GM21737 (cell line): ENCODE measurements around the gene PLA2G4F.

ENCODE experiments used
- ATAC-seq: cut with Tn5 transposase; IDR thresholded peaks from one replicate; pipeline ENCODE4 v1.9.1; 2021; ENCODE audit warnings: mild to moderate bottlenecking, moderate library complexity; ENCODE audit not compliant: unreplicated experiment

PLA2G4F gene, protein sequence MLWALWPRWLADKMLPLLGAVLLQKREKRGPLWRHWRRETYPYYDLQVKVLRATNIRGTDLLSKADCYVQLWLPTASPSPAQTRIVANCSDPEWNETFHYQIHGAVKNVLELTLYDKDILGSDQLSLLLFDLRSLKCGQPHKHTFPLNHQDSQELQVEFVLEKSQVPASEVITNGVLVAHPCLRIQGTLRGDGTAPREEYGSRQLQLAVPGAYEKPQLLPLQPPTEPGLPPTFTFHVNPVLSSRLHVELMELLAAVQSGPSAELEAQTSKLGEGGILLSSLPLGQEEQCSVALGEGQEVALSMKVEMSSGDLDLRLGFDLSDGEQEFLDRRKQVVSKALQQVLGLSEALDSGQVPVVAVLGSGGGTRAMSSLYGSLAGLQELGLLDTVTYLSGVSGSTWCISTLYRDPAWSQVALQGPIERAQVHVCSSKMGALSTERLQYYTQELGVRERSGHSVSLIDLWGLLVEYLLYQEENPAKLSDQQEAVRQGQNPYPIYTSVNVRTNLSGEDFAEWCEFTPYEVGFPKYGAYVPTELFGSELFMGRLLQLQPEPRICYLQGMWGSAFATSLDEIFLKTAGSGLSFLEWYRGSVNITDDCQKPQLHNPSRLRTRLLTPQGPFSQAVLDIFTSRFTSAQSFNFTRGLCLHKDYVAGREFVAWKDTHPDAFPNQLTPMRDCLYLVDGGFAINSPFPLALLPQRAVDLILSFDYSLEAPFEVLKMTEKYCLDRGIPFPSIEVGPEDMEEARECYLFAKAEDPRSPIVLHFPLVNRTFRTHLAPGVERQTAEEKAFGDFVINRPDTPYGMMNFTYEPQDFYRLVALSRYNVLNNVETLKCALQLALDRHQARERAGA

DNA sequence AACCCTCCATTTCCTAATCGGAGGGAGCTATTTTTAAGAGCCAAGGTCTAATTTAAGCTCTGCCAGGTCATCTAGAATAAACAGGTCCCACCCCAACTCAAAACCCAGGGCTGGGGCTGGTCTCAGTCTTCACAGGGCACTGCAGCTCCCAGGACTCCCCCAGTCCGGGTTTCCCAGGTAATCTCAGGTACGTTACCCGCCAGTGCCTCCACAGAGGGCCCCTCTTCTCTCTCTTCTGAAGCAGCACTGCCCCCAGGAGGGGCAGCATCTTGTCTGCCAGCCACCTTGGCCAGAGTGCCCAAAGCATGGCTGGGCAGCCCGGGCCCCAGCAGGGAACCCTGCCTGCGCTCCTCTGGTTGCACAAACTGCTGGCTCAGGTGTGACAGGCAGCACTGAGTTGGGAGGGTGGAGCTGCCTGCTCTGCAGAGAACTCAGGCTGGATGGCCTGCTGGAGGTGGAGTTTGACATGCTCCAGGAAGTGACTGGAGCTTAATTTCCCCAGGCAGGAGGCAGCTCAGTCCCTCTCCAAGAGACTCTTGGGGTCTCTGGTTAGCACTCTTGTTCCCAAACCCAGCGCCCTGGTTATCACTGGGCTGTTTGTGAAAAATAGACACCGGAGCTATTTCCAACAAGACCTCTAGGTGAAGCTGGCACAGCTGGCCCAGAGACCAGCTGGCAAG, at the start of gene PLA2G4F:
TSS of gene PLA2G4F (minus strand) at position 394 of the 680 bp plus-strand sequence. CDS start at position 307, 87 bp downstream.
- ATAC-seq: no peak

DNA sequence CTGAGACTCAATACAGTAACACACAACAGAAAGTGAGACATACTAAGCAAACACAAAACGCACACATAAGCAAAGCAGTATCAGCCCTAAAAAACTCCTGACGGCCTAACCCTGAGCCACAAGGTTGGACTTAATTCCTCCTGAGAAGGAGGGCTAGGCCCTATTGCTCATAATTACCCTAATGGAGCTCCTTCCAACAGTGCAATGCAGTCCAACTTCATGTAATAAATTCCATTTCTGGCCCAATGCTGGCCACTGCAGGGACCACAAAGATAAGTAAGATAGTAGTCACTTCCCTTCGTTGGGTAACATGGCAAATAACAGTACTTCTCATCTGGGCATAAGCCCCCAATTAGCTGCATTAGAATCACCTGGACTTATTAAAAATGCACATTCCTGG, 47.5 kb upstream of the PLA2G4F start:
- no peak for ATAC-seq

DNA sequence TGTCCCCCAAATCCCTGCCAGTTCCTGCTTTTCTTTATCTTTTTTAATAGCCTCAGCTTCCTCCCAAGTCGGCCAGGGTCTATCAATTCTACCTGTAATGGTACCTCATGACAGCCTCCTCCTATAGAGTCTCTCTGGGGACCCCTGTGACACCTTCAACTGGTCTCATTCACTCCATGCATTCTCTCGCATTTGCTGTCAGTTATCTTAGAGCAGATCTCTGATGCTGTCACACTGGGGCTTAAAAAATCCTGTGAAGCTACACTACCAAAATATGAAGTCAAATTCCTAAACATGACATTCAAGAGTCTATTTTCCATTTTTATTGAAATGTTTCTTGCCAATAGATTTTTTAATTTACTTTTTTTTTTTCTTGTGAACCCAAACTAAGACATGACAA, 46.2 kb upstream of the PLA2G4F start:
- ATAC-seq: no peak

DNA sequence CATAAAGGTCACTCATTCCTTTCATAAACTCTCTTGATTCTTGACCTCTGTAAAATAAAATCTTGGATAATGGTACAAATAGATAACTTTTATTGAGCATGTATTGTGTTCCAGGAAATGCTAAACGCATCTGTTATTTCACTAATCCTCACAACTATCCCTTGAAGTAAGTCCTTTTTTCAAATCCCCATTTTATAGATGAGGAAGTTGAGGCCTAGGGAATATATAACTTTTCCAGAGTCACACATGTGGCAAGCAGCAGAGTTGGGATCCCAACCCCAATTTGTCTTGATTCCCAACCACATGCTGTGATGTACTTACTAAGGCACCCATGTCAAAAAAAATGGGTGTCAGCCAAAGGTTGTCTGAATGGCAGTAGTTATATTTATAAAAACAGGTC, 45.4 kb upstream of the PLA2G4F start:
- no peak for ATAC-seq

DNA sequence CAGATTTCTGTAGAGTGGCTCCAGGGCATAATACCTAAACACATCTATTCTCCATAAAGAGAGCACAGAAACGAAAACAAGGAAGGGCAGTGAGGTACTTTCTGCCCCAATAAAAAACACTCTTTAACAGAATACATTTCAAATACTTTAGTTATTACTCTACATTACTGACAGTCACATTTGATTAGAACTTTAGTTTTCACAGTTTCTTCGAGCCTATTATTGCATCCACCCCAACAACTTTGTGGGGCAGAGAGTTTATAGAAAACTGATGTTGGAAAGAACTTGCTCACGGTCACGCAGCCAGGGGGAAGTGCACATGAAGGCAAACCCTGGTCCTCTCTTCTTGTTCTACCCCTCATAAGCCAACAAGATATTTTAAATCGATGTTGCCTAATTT, 42.7 kb upstream of the PLA2G4F start:
- no peak for ATAC-seq

DNA sequence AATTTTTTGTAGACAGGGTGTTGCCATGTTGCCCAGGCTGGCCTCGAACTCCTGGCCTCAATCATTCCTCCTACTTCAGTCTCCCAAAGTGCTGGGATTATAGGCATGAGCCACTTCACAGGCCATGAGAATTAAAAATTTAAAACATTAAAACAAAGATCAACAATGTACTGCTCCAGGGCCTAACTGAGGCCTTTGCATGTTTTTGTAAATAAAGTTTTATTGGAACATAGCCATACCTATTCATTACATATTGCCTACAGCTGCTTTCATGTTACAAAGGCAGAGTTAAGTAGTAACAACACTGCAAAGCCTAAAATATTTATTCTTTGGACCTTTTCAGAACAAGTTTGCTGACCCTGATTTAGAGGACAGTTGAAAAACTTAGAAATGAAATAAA, 42.1 kb upstream of the PLA2G4F start:
- no peak for ATAC-seq

DNA sequence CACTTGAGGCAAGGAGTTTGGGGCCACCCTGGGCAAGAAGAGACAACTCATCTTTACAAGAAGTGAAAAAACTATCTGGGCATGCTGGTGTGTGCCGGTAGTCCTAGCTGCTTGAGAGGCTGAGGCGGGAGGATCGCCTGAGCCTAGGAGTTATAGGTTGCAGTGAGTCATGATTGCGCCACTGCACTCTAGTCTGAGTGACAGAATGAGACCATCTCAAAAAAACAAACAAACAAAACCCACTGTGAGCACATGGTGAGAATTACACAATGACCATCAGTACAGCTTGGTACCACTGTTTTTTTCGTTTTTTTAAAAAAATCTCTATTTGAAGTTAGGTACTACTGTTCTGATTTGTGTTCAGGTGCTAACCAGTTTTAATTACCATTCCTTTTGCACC, 38.1 kb upstream of the PLA2G4F start:
- no peak for ATAC-seq

DNA sequence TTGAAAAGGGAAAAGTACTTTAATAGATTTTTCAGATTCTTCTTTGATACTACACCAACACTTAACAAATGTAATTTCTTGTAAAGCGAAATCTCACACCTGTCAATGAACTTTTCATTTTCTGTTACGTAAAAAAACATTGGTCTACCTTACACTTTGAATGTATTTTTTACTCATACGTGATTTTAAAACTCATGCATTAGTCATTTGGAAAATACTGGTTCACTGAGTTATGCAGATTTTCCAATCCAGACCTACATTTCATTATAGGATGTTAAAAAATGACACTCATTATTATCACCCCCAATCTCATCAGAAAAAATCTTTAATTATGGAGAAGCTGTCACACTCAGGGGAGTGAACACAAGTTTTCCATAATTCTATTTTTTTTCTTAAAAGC, 36.9 kb upstream of the PLA2G4F start:
- ATAC-seq: no peak

DNA sequence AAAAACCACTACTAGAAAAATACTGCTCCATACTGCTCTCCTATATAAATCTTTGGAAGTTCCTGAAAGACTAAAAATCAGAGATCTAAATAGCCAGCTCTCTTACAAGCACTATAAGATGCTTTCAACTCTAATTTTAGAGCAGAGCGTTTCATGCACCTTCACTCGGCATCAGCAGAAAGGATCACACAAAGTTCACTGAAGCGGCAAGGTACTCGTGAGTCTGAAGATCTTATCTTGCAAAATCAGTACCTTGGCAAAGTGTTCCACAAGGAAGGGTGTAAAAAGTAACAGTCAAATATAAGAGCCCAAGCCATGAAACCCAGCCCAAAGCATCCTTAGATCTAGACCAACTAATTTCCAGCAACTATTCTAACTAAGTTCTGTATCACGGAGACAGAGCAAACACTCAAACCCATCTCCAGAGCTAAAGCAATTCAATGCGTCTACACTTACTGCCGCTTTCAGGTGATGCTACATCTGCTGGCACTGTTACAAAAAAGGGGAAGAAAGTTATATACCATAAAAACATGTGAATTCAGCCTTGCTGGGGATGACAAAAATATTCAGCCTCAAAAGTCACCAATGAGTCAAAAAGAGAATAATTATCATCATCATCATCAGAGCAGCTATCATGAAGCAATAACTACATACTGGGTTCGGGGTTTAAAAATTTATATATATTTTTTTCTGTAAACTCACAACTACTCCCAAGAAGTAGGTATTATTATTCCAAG, 35.3 kb upstream of the PLA2G4F start:
- no peak for ATAC-seq

DNA sequence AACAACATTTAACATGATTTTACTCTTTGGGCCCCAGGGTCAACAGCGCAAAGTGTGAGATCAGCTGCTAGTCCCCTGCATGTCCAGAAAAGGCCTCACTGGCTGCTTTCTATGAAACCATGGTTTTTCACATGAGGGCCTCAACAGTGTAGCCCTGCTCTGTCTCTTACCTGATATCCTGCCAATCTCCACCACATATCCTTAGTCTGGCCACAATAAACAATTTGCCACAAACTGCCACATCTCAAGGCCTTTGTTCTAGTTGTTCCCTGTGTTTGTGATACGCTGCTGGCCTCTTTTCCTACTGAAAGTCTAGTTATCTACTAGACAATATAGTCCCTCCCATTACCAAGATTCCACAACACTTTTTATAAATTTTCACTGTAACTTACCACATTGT, 33.9 kb upstream of the PLA2G4F start:
- ATAC-seq: no peak

DNA sequence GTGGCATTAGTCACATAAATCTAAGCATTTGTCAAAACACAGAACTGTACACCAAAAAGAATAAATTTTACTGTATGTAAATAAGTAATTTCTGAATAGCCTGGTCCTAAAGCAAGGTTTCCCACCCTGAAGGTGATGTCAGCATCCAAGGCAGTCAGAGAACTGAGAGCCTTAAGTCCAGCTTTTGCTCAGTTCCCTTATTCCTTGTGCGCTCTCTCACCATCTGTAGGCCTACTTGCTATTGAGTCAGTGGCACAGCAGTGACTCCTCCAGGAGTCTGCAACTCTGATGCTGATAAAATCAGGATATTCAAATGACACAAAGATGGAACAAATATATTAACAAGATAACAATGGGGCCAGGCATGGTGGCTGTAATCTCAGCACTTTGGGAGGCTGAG, 29.4 kb upstream of the PLA2G4F start:
- ATAC-seq: no peak

DNA sequence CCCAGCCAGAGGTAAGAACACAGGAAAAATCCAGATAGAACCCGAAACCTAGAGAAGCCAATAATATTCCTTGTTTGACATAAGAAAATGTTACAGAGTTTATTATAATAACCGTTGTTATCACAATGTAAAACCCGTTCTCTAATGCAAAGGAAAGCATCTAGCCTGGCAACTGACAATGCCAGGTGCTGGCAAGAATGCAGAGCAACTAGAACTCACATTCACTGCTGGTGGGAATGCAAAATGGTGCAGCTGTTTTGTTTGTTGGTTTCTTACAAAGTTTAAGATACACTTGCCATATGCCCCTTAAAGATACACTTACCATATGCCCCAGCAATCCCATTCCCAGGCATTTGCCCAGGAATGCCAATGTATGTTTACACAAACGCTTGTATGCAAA, 28.3 kb upstream of the PLA2G4F start:
- ATAC-seq: no peak

DNA sequence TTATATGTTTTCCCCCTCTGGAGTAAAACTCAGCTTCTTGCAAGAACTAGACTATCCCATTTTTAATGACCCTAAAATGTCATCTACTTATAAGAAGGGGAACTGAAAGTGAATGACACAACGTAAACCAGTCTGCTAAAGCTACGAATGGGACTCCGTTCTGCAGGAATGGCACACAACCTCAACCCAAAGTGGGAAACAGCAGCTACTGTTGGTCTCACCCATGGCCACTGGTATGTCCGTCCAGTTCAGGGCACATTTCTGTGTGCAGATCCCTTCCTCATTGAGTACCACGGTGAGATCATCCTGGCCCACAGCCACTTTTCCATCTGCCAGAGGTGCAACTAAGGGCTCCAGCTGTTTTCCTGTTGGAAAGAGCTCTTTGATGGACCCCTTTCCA, 27.9 kb upstream of the PLA2G4F start:
- no peak for ATAC-seq

DNA sequence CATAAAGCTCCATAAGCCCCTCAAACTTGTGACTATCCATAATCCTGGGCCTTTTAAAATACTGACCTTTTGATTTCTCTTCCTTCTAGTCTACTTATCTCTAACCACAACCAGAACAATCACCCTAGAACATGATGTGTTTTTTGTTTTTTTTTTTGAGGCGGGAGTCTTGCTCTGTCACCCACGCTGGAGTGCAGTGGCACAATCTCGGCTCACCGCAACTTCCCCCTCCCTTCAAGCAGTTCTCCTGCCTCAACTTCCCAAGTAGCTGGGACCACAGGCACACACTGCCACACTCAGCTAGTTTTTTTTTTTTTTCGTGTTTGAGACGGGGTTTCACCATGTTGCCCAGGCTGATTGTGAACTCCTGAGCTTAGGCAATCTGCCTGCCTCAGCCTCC, 26.5 kb upstream of the PLA2G4F start:
- no peak for ATAC-seq

DNA sequence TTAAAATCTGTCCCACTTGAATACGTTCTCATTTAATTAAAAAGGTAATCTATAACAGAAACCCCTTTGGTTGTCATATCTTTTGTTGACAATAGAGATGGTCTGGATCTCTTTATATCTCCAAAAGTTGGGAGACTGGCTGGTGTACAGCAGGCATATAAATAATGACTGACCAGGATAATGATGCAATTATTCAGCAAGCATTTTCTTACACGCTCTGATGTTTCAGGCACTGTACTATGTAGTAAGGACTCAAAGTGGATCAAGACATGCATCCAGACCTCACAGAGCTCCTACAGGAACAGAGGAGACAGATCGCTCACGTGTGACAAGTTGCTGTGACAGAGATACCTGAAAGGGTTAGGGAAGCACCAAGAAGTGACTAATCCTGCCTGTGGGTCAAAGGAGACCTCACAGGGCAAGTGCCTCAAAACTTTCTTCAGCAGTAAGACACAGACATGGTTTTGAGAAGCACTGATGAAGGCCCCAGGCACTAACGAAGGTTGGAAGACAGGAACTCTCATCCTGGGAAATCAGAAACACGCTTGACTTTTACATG, 26.0 kb upstream of the PLA2G4F start:
- no peak for ATAC-seq

DNA sequence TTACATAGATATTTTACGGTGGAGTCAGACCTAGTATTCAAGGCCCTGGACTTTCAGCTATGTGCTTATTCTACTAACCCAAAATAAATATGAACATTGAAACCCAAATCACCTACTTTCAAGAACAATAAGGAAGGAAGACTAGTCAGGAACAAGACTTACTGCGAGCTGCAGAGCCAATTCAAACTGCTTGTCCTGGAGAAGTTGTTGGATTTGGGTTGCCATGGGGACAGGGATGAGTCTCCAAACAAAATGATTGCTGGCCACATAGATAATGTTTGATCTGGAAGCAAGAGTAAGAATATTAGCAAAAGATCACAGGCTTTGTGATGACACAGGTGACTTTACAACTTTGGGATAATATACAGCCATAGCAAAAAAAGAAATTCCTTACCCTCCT, 21.6 kb upstream of the PLA2G4F start:
- no peak for ATAC-seq

DNA sequence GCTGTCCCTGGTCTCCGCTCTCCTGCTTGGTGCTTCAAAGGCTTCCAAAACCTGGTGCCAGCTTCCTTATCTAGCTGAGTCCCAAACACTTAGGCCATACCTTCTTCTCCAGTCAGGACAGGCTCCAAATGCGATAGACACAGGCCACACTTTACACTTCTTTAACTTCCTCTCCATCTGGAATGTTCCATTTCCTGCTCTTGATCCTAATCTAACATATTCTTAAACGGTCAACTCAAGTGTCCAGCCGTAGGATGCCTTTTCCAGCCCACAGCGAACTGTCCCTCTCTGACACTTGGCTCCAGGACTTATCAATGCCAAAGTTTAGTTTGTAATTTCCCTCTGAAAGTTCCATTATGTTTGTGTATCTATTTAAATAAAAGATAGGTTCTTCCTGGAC, 19.2 kb upstream of the PLA2G4F start:
- ATAC-seq: no peak

DNA sequence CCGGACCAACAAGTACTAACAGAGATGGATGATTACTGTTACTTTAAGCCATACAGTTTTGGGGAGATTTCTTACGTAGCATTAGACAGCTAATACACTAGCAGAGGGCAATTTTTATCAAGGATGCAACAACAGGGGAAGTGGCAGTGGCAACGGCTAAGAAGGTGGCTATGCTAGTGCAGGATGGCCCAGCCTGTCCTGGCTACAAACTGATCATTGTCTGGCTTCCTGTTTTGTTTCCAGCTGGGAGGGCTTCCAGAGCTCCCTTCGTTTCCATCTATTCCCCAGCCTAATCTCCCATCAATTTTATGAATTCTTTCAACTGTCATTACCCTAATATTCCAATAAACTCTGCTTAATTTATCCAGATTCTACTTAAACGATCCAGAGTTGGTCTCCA, 16.0 kb upstream of the PLA2G4F start:
- no peak for ATAC-seq

DNA sequence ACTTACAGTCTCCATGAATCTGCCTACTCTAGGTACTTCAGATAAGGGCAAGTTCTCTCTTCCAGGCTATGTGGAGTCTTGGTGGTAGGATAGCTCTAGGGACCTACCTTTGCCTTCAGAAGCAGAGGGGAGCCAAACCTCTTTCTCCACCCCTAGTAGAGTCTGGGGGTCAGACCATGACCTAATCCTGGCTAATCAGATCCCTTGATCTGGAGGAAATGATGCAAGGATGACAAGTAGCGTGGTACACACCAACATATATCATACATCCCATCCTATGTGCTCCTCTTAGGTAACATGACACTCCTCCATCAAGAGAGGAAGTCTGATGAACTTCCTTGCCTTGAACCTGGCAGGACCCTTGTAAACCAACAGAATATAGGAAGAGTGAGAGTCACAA, 15.4 kb upstream of the PLA2G4F start:
- ATAC-seq: no peak

DNA sequence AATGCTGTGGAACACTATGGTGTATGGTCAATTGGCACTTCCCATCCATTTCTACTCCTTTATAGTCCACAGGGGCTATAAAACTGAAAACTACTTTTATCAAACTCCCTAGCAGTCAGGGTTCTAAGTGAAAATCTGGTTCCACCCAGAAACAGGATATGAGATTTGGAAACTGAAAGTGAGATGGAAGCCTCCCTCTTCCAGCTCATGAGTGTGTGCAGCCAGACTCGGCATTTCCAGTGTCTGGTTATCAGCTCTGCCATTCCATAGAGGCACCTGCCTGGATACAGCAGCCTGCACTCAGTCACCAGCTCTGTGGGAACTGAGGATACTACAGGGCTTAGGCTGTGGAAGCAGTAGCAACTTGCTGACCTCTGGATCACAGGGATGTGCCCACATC, 14.7 kb upstream of the PLA2G4F start:
- ATAC-seq: no peak
